Upper lobe of left lung (tissue), 6 donors: Measurements from ENCODE around the gene TSACC. TPM values are rescaled to one million over a fixed set of nuclear protein-coding genes. Genes with fewer than 3 reads are reported as not detected.
A peak's percentile ranks its signal among the peaks of the same experiment; 100 is the strongest.
"Not testable (repeated sequence)": the region's sequence is repeated elsewhere in the genome, so short reads cannot be mapped to it uniquely, and the experiment has no call there.

ENCODE experiments used
- ATAC-seq, 2 donors: fragments of 200-7000 bp; cut with Tn5 transposase; one replicate each; pipeline ENCODE4 v1.9.1; 2022; ENCODE audit warnings: mild to moderate bottlenecking in 2 of 2, moderate library complexity in 2 of 2; ENCODE audit not compliant: low FRiP score in 2 of 2
- DNase-seq, 2 donors: peaks; one replicate each; pipeline ENCODE4 v3.0.0-alpha.2; 2019 to 2020
- H3K27ac ChIP-seq, 4 donors: fragments of 200-600 bp; sonication (generic); one replicate each; pipeline ENCODE4 v1.5.1; 2016 to 2019
- H3K27me3 ChIP-seq, 4 donors: fragments of 200-600 bp; sonication (generic); one replicate each; pipeline ENCODE4 v1.5.1; 2017 to 2019
- H3K36me3 ChIP-seq, 4 donors: fragments of 200-600 bp; sonication (generic); one replicate each; pipeline ENCODE4 v1.5.1; 2016 to 2019
- H3K4me1 ChIP-seq, 4 donors: fragments of 200-600 bp; sonication (generic); one replicate each; pipeline ENCODE4 v1.5.1; 2018 to 2019
- H3K4me3 ChIP-seq, 4 donors: fragments of 200-600 bp; sonication (generic); one replicate each; pipeline ENCODE4 v1.5.1; 2017 to 2019; ENCODE audit warnings: mild to moderate bottlenecking in 2 of 4, moderate library complexity in 1 of 4
- H3K9me3 ChIP-seq, 4 donors: fragments of 200-600 bp; sonication (generic); one replicate each; pipeline ENCODE4 v1.5.1; 2018 to 2019
- EP300 ChIP-seq, 4 donors: sonication (generic); formaldehyde crosslinking; IDR thresholded peaks; one replicate each; pipeline ENCODE4 v1.5.1; 2017; ENCODE audit warnings: antibody characterized with exemption in 4 of 4, control low read depth in 2 of 4
- POLR2A ChIP-seq, 4 donors: fragments of 450-650 bp; IDR thresholded peaks; one replicate each; pipeline ENCODE4 v1.5.1; 2016 to 2017; ENCODE audit warnings: antibody characterized with exemption in 4 of 4, mild to moderate bottlenecking in 2 of 4
- POLR2AphosphoS5 ChIP-seq, 2 donors: sonication (generic); formaldehyde crosslinking; IDR thresholded peaks; one replicate each; pipeline ENCODE4 v1.5.1; 2017; ENCODE audit warnings: antibody characterized with exemption in 2 of 2
- WGBS, 2 donors: methylation state at CpG; one replicate each; pipeline ENCODE4 v1.1.5; 2017 to 2018; 5-methylcytosine and 5-hydroxymethylcytosine counted together
- total RNA-seq, 6 donors: library from RNA; depleted of rRNA in 4 of 6; stranded (reverse); fragments of >200 nt in 4 of 6; gene quantifications; one replicate each; pipeline versions ENCODE4 v1.1.0 to v1.2.1, GENCODE V29; 2016 to 2021
- TF ChIP-seq, protein P1 (sequence below), 6 experiments: fragments of 450-650 bp in 4 of 6; fragments of 200-600 bp in 2 of 6; sonication (generic) in 2 of 6; IDR thresholded peaks; one replicate each; pipeline ENCODE4 v1.5.1; 2016 to 2019; ENCODE audit warnings: antibody characterized with exemption in 6 of 6
- donor health status: DM: no; HTN: no; CAD: no; lungs with moderate emphysema.
- donor health status: DM: no; HTN: yes; CAD: no; lungs with severe emphysema.

Gene TSACC
- total RNA-seq, 6 donors from 2014 or later: 1.1 to 4.2 TPM; not detected in 4

DNA sequence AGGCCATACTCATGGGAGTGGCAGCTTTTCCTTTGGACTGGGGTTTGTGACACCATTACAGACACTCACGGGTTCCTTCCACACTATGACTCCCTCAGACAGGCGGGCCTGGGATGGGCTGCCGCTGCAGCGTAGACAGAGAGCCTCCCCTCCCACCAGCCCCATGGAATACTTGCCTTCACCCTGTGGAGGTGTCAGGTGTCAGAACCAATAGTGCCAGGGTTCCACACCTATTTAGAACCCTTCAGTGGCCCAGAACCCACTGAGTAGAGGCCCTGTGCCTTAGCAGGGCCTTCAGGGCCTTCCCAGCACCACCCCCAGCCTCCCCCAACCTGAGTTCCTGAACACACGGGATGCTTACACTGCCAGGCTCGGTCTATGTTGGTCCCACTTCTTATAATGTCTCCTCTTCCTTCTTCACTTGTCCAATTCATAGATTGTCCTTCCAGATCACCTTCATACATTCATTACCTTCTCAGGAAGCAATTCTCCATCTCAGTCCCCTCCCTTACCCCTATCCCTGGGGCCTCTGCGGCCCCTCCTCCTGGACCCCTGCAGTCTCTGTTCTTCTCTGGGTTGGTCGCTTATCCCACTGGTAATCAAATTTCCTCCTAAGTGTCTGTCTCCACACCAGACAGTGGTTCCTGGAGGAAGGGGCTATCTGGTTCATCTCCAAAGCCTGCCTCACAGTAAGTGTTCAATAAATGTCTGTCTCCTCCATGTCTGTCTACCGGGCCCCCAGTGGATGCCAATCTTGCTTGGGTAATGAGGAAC is 29.2 kb downstream of the TSACC start:
- DNase-seq: peak in 1 of 2 donors; percentile 42

DNA sequence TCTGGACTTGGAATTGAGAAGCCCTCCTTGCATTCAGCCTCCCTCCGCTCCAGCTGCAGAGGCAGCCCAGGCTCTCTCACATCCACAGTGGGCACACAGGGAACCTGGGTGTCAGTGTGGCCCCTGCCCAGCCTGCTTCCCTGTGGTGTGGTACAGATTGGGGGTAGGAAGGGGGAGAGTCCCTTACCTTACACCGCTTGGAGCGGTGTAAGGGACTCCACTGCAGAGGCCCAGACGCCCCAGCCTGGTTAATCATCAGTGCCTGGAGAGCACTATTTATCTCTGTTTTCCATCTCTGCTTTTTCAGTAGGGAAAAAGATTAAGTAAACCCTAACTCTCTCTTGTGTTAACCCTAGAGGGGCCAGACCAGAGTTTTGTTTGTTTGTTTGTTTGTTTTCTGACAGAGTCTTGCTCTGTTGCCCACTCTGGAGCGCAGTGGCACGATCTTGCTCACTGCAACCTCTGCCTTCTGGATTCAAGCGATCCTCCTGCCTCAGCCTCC is 29.9 kb downstream of the TSACC start:
- no peaks in the 10 kb centered on the region for H3K36me3 ChIP-seq
- peaks cover 5 to 12% (median 11%) of the 10 kb centered on the region in 4 donors for H3K4me1 ChIP-seq
- no peak for DNase-seq
- 76 to 93% methylated on average over 6 to 7 of the region's 7 CpGs for WGBS, 2 donors
- H3K27ac ChIP-seq: no peak overlapping the region
- H3K27me3 ChIP-seq: no peaks in the 10 kb centered on the region
- H3K4me3 ChIP-seq: no peak overlapping the region
- no peaks in the 10 kb centered on the region for H3K9me3 ChIP-seq
- no peak for ATAC-seq
- TF ChIP-seq, protein P1, sequence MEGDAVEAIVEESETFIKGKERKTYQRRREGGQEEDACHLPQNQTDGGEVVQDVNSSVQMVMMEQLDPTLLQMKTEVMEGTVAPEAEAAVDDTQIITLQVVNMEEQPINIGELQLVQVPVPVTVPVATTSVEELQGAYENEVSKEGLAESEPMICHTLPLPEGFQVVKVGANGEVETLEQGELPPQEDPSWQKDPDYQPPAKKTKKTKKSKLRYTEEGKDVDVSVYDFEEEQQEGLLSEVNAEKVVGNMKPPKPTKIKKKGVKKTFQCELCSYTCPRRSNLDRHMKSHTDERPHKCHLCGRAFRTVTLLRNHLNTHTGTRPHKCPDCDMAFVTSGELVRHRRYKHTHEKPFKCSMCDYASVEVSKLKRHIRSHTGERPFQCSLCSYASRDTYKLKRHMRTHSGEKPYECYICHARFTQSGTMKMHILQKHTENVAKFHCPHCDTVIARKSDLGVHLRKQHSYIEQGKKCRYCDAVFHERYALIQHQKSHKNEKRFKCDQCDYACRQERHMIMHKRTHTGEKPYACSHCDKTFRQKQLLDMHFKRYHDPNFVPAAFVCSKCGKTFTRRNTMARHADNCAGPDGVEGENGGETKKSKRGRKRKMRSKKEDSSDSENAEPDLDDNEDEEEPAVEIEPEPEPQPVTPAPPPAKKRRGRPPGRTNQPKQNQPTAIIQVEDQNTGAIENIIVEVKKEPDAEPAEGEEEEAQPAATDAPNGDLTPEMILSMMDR (IDR thresholded peaks at IDR 0.05): no peak
- no peak for TF ChIP-seq POLR2A (IDR thresholded peaks at IDR 0.05)
- no peak for TF ChIP-seq EP300 (IDR thresholded peaks at IDR 0.05)
- no peak for TF ChIP-seq POLR2AphosphoS5 (IDR thresholded peaks at IDR 0.05)

More for the DNA sequence above, 29.2 kb downstream of the TSACC start:
- Histone ChIP-seq H3K36me3 (no peaks in the 10 kb centered on the region), H3K9me3 (no peaks in the 10 kb centered on the region), H3K27me3 (no peaks in the 10 kb centered on the region), H3K4me1 (peaks cover 5 to 12% (median 11%) of the 10 kb centered on the region in 4 donors), H3K4me3 (no peak overlapping the region), H3K27ac (no peak overlapping the region)
- TF ChIP-seq POLR2A (IDR thresholded peaks at IDR 0.05) (no peak), EP300 (IDR thresholded peaks at IDR 0.05) (no peak), POLR2AphosphoS5 (IDR thresholded peaks at IDR 0.05) (no peak)
- TF ChIP-seq, protein P1 (IDR thresholded peaks at IDR 0.05): no peak
- WGBS, 2 donors: 80 to 84% methylated on average over 5 to 8 of the region's 9 CpGs
- no peak for ATAC-seq

DNA sequence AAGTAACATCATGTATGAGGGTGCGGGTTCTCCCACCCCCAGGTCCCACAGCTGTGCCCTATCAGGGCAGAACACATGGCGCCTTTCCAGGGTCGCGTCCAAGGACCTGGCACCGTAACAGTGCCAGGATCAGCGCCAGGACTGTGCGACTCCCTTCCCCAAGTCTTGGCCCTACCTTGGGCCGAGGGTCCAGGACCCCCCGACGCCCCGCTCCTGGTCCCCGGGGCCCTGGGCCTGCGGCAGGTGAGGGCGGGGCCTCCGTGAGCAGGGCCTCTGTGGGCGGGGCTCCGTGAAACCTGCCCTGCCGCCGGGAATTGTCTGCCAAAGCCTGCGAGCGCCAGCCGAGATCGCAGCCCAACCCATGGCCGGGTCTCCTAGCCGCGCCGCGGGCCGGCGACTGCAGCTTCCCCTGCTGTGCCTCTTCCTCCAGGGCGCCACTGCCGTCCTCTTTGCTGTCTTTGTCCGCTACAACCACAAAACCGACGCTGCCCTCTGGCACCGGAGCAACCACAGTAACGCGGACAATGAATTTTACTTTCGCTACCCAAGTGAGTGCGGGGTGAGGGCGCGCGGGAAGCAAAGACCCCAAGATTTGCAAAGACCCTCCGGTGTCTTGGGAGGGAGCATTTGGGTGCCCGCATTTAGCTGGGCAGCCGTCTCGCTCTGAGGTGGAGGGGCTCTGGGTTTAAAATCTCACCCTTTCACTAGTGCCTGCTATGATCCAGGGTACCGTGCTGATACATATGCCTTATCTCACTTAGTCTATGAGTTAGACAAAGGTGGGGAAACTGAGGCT is 30.8 kb downstream of the TSACC start, which contains the start of gene RHBG:
Gene RHBG (plus strand): TSS at position 323 of the 796 bp plus-strand sequence. CDS start 39 bp downstream, at position 362.
- Histone ChIP-seq H3K27me3 (no peaks in the 10 kb centered on the region), H3K9me3 (no peaks in the 10 kb centered on the region), H3K27ac (no peak within 1 kb of the TSS), H3K36me3 (no peaks in the 10 kb centered on the region), H3K4me3 (peak within 1 kb of the TSS; percentile 16 to 54 (median 44)), H3K4me1 (peaks cover 5 to 12% (median 11%) of the 10 kb centered on the region in 4 donors)
- ATAC-seq (peak; percentile 45 to 73), DNase-seq (peak; percentile 70 to 90)
- 18 to 38% methylated on average over 4 to 35 of the region's 48 CpGs for WGBS, 2 donors
- TF ChIP-seq POLR2A (IDR thresholded peaks at IDR 0.05): no peak
- TF ChIP-seq POLR2AphosphoS5 (IDR thresholded peaks at IDR 0.05): no peak
- TF ChIP-seq, protein P1 (IDR thresholded peaks at IDR 0.05): no peak
- TF ChIP-seq EP300 (IDR thresholded peaks at IDR 0.05): no peak

DNA sequence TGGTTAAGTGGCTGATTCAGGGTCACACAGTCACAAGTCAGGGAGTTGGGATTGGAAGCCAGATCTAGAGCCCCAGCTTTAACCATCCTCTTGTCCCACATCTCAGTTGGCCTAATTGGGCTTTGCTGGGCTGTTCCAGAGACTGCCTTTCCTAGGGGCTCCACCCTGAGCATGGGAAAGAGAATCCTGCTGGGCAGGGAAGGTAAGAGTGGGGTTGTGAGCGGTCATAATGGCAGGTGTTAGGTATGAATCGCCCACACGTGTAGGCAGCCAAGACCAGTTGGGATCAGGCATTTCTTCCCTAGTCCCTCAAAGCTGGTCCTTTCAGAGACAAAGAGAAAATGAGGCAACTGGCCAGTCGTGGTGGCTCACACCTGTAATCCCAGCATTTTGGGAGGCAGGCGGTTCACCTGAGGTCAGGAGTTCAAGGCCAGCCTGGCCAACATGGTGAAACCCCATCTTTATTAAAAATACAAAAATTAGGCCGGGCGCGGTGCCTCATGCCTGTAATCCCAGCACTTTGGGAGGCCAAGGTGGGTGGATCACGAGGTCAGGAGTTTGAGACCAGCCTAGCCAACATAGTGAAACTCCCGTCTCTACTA is 31.5 kb downstream of the TSACC start:
- not testable (repeated sequence) for DNase-seq, ATAC-seq, H3K9me3 ChIP-seq, H3K27ac ChIP-seq, H3K27me3 ChIP-seq, H3K36me3 ChIP-seq
- peak overlapping the region in 1 of 4 donors; percentile 54 for H3K4me3 ChIP-seq
- H3K4me1 ChIP-seq: peaks cover 5 to 12% (median 11%) of the 10 kb centered on the region in 4 donors
- WGBS, 2 donors: 93 to 98% methylated on average over 10 of the region's 10 CpGs
